D721Med (cell line): ENCODE data around the gene SRPX.

Experiments
- DNase-seq: peaks from one replicate; pipeline ENCODE4 v3.0.0; 2011; ENCODE audit warnings: low spot score; ENCODE audit not compliant: insufficient read length
- FAIRE-seq: peaks from 2 replicates; lab custom pipeline; 2011; peaks lifted over from hg19 to GRCh38; lab: Jason Lieb, UNC
- CTCF ChIP-seq: IDR thresholded peaks from 2 replicates; pipeline ENCODE4 v1.5.1; 2012; ENCODE audit warnings: mild to moderate bottlenecking, control low read depth; ENCODE audit not compliant: insufficient read depth; ENCODE audit errors: missing control alignments

Gene SRPX

GRCh38 chrX:38211891-38212635, 8.6 kb downstream of the SRPX start:
- DNase-seq: no peak
- no peak for FAIRE-seq
- no peak for TF ChIP-seq CTCF

GRCh38 chrX:38206542-38206941, 14.1 kb downstream of the SRPX start:
- TF ChIP-seq CTCF: no peak
- FAIRE-seq (no peak), DNase-seq (no peak)

- FAIRE-seq: no peak
Observed at GRCh38 chrX:38206036-38206435, 14.6 kb downstream of the SRPX start.

GRCh38 chrX:38205039-38205438, 15.6 kb downstream of the SRPX start:
- no peak for FAIRE-seq
- no peak for DNase-seq
- no peak for TF ChIP-seq CTCF

More at GRCh38 chrX:38206036-38206435, 14.6 kb downstream of the SRPX start:
- TF ChIP-seq CTCF: no peak
- DNase-seq: no peak

- FAIRE-seq (no peak), DNase-seq (no peak)
- TF ChIP-seq CTCF: peak; percentile 26
Observed at GRCh38 chrX:38192007-38192810, 28.5 kb downstream of the SRPX start.

GRCh38 chrX:38189431-38190250, 31.0 kb downstream of the SRPX start:
- DNase-seq (no peak), FAIRE-seq (no peak)
- no peak for TF ChIP-seq CTCF
